ENCODE measurements around the gene RBM48. TPM values are rescaled to one million over a fixed set of nuclear protein-coding genes. Genes with fewer than 3 reads are reported as not detected.
"Not testable (repeated sequence)": the region's sequence is repeated elsewhere in the genome, so short reads cannot be mapped to it uniquely, and the experiment has no call there.

The RBM48 gene
- polyA plus RNA-seq, 4 donors: 14.2 to 23.5 (median 20.5) TPM

GRCh38 chr7:92543542-92543941 lies 14.9 kb downstream of the RBM48 start:
- not testable (repeated sequence) for DNase-seq (ENCODE audit: low read depth in 4 of 4, low spot score in 3 of 4)

GRCh38 chr7:92545116-92545515 lies 16.5 kb downstream of the RBM48 start:
- DNase-seq (ENCODE audit: low read depth in 4 of 4, low spot score in 3 of 4): not testable (repeated sequence)

GRCh38 chr7:92546856-92547497 lies 18.4 kb downstream of the RBM48 start:
- no peak for DNase-seq (ENCODE audit: low read depth in 4 of 4, low spot score in 3 of 4)

GRCh38 chr7:92547579-92547978 lies 19.0 kb downstream of the RBM48 start:
- DNase-seq (ENCODE audit: low read depth in 4 of 4, low spot score in 3 of 4): no peak

GRCh38 chr7:92550194-92550593 lies 21.6 kb downstream of the RBM48 start:
- no peak for DNase-seq (ENCODE audit: low read depth in 4 of 4, low spot score in 3 of 4)

GRCh38 chr7:92557249-92557648 lies 28.7 kb downstream of the RBM48 start:
- DNase-seq (ENCODE audit: low read depth in 4 of 4, low spot score in 3 of 4): no peak

- DNase-seq (ENCODE audit: low read depth in 4 of 4, low spot score in 3 of 4): no peak
Measured at GRCh38 chr7:92557808-92558362, 29.3 kb downstream of the RBM48 start.

GRCh38 chr7:92560602-92561001 lies 32.0 kb downstream of the RBM48 start:
- no peak for DNase-seq (ENCODE audit: low read depth in 4 of 4, low spot score in 3 of 4)

GRCh38 chr7:92563345-92563744 lies 34.8 kb downstream of the RBM48 start:
- DNase-seq (ENCODE audit: low read depth in 4 of 4, low spot score in 3 of 4): no peak

- no peak for DNase-seq (ENCODE audit: low read depth in 4 of 4, low spot score in 3 of 4)
Measured at GRCh38 chr7:92567460-92567859, 38.9 kb downstream of the RBM48 start.

- no peak for DNase-seq (ENCODE audit: low read depth in 4 of 4, low spot score in 3 of 4)
Measured at GRCh38 chr7:92569137-92569536, 40.5 kb downstream of the RBM48 start.

- DNase-seq (ENCODE audit: low read depth in 4 of 4, low spot score in 3 of 4): no peak
Measured at GRCh38 chr7:92576296-92576695, 47.7 kb downstream of the RBM48 start.

GRCh38 chr7:92582948-92583347 lies 54.4 kb downstream of the RBM48 start:
- no peak for DNase-seq (ENCODE audit: low read depth in 4 of 4, low spot score in 3 of 4)

- DNase-seq (ENCODE audit: low read depth in 4 of 4, low spot score in 3 of 4): no peak
Measured at GRCh38 chr7:92584953-92585352, 56.4 kb downstream of the RBM48 start.

GRCh38 chr7:92586403-92586802 lies 57.8 kb downstream of the RBM48 start:
- no peak for DNase-seq (ENCODE audit: low read depth in 4 of 4, low spot score in 3 of 4)

- DNase-seq (ENCODE audit: low read depth in 4 of 4, low spot score in 3 of 4): no peak
Measured at GRCh38 chr7:92586841-92587240, 58.2 kb downstream of the RBM48 start.

Other genes starting within 250 kb of the RBM48 start
- 10 to 100 TPM; 34.3 to 48.7 (median 39.9) TPM for gene GATAD1, start 81.3 kb upstream of the RBM48 start, polyA plus RNA-seq (ENCODE audit: insufficient read length in 4 of 4)
- 1 to 10 TPM in 1 of 4 donors, under 1 TPM in 3; 0.47 to 1.1 (median 0.75) TPM for gene ERVW-1, start 50.8 kb upstream of the RBM48 start, polyA plus RNA-seq (ENCODE audit: insufficient read length in 4 of 4)
- gene PEX1, start 275 bp upstream of the RBM48 start, polyA plus RNA-seq (ENCODE audit: insufficient read length in 4 of 4): 10 to 100 TPM; 30.5 to 40.1 (median 35.9) TPM
- 10 to 100 TPM; 37.5 to 47.1 (median 43.6) TPM for gene FAM133B, start 61.6 kb downstream of the RBM48 start, polyA plus RNA-seq (ENCODE audit: insufficient read length in 4 of 4)